SK-N-MC (cell line): ENCODE data around the gene CSF1R.

Experiments
- EZH2 ChIP-seq: fragments of 200-600 bp; sonication (generic); IDR thresholded peaks from one replicate; pipeline ENCODE4 v1.6.1; 2017; ENCODE audit warnings: antibody characterized with exemption
- POLR2AphosphoS5 ChIP-seq: IDR thresholded peaks from 2 replicates; pipeline ENCODE4 v1.6.1; 2012; ENCODE audit warnings: mild to moderate bottlenecking, low read depth, low read length, borderline replicate concordance

- TF ChIP-seq POLR2AphosphoS5 (no peak), EZH2 (no peak)
Observed at GRCh38 chr5:150075233-150075632, 11.1 kb downstream of the CSF1R start.
